GM12878 (cell line): Measurements from ENCODE around the gene ZNF106. TPM values are rescaled to one million over a fixed set of nuclear protein-coding genes. Genes with fewer than 3 reads are reported as not detected.

Experiments used
- ATAC-seq: fragments of 200-7000 bp; cut with Tn5 transposase; 3 replicates; pipeline ENCODE4 v1.9.1; 2020; ENCODE audit warnings: mild to moderate bottlenecking, moderate library complexity
- BruUV-seq: library from RNA; stranded (reverse); fragments of 400-500 nt; replicated peaks from 2 replicates; lab custom pipeline; 2021; lab: Mats Ljungman, UMichigan
- CTCF ChIA-PET: fragments of 300-600 bp; sonication (Branson Sonifier 250); formaldehyde crosslinking; extraction: SDS; loops from one replicate; lab custom pipeline; 2021; ENCODE audit warnings: inconsistent platforms; lab: Yijun Ruan, JAX
- POLR2A ChIA-PET: fragments of 350-600 bp; formaldehyde crosslinking; extraction: SDS; loops from one replicate; lab custom pipeline; 2021; ENCODE audit warnings: inconsistent platforms; lab: Charles Lee
- RAD21 ChIA-PET: fragments of 300-600 bp; sonication (Branson Sonifier 250); formaldehyde crosslinking; loops from one replicate; lab custom pipeline; 2023; ENCODE audit warnings: antibody characterized with exemption; ENCODE audit not compliant: unreplicated experiment; lab: Charles Lee
- SMC1A ChIA-PET: fragments of 300-600 bp; sonication (Branson Sonifier 250); formaldehyde crosslinking; loops from one replicate; lab custom pipeline; 2023; ENCODE audit not compliant: unreplicated experiment, uncharacterized antibody; lab: Charles Lee
- DNase-seq: peaks from one replicate; pipeline ENCODE4 v3.0.0-alpha.2; 2011; ENCODE audit warnings: low read depth, low spot score
- FAIRE-seq: peaks from 3 replicates; lab custom pipeline; 2011; peaks lifted over from hg19 to GRCh38; lab: Jason Lieb, UNC
- H2AFZ ChIP-seq: 2 replicates; pipeline ENCODE4 v1.6.0; 2011; ENCODE audit warnings: low read depth, low read length, control low read depth; ENCODE audit not compliant: control insufficient read depth
- H3K27ac ChIP-seq: 2 replicates; pipeline ENCODE4 v1.5.1; 2011; ENCODE audit warnings: control low read depth; ENCODE audit not compliant: control insufficient read depth, insufficient read depth
- H3K27me3 ChIP-seq, 2 experiments: replicated peaks in 1 of 2; 2 replicates each; pipeline versions ENCODE4 v1.6.0 to v1.6.1; 2011; ENCODE audit warnings: low read length in 1 of 2; ENCODE audit not compliant: control insufficient read depth in 2 of 2, insufficient read depth in 2 of 2
- H3K36me3 ChIP-seq, 2 experiments: 2 replicates each; pipeline ENCODE4 v1.5.1; 2011; ENCODE audit warnings: low read length in 1 of 2; ENCODE audit not compliant: control insufficient read depth in 2 of 2, insufficient read depth in 2 of 2
- H3K4me1 ChIP-seq: 2 replicates; pipeline ENCODE4 v1.6.1; 2011; ENCODE audit warnings: mild to moderate bottlenecking, low read length, moderate library complexity, mixed read lengths; ENCODE audit not compliant: control insufficient read depth, insufficient read depth
- H3K4me2 ChIP-seq: 2 replicates; pipeline ENCODE4 v1.6.0; 2011; ENCODE audit warnings: control low read depth; ENCODE audit not compliant: control insufficient read depth, insufficient read depth
- H3K4me3 ChIP-seq: fragments of 200-600 bp; sonication (generic); 2 replicates; pipeline ENCODE4 v1.5.1; 2016
- H3K79me2 ChIP-seq: 2 replicates; pipeline ENCODE4 v1.6.0; 2011; ENCODE audit warnings: low read length; ENCODE audit not compliant: control insufficient read depth, insufficient read depth
- H3K9ac ChIP-seq: 2 replicates; pipeline ENCODE4 v1.8.0; 2011; ENCODE audit warnings: low read length, control low read depth, mixed read lengths; ENCODE audit not compliant: control insufficient read depth, insufficient read depth
- H3K9me3 ChIP-seq: replicated peaks from 3 replicates; pipeline ENCODE4 v1.5.1; 2011; ENCODE audit warnings: mild to moderate bottlenecking, low read length; ENCODE audit not compliant: control insufficient read depth, insufficient read depth
- H4K20me1 ChIP-seq: 2 replicates; pipeline ENCODE4 v1.6.0; 2011; ENCODE audit not compliant: control insufficient read depth, insufficient read depth
- BCL11A ChIP-seq: IDR thresholded peaks from 2 replicates; pipeline ENCODE4 v1.6.1; 2011; ENCODE audit warnings: low read depth, low read length
- CHD4 ChIP-seq: fragments of 200-600 bp; sonication (generic); IDR thresholded peaks from 2 replicates; pipeline ENCODE4 v1.6.1; 2016; ENCODE audit warnings: mild to moderate bottlenecking
- MTA3 ChIP-seq: IDR thresholded peaks from 2 replicates; pipeline ENCODE4 v1.6.1; 2012; ENCODE audit warnings: low read length, inconsistent platforms, borderline replicate concordance
- NR2C1 ChIP-seq: fragments of 450-650 bp; IDR thresholded peaks from 2 replicates; pipeline ENCODE4 v1.6.1; 2017; ENCODE audit warnings: antibody characterized with exemption, mild to moderate bottlenecking, moderate library complexity
- PAX5 ChIP-seq: IDR thresholded peaks from 2 replicates; pipeline ENCODE4 v1.6.1; 2011; ENCODE audit warnings: low read depth, low read length, borderline replicate concordance
- PAX8 ChIP-seq: fragments of 450-650 bp; IDR thresholded peaks from 2 replicates; pipeline ENCODE4 v1.6.1; 2017; ENCODE audit warnings: mild to moderate bottlenecking, moderate library complexity
- POLR2A ChIP-seq: IDR thresholded peaks from 2 replicates; pipeline ENCODE4 v1.6.1; 2011; ENCODE audit warnings: low read depth, mild to moderate bottlenecking, low read length
- POLR2AphosphoS5 ChIP-seq: IDR thresholded peaks from 2 replicates; pipeline ENCODE4 v1.6.1; 2011; ENCODE audit warnings: mild to moderate bottlenecking, low read length, inconsistent platforms
- RELA ChIP-seq: fragments of 450-650 bp; IDR thresholded peaks from 2 replicates; pipeline ENCODE4 v1.8.0; 2014; ENCODE audit warnings: borderline replicate concordance; ENCODE audit not compliant: partially characterized antibody
- SIX5 ChIP-seq: IDR thresholded peaks from 2 replicates; pipeline ENCODE4 v1.6.1; 2011; ENCODE audit warnings: mild to moderate bottlenecking, low read depth, low read length, moderate library complexity; ENCODE audit not compliant: severe bottlenecking
- SPI1 ChIP-seq: IDR thresholded peaks from 2 replicates; pipeline ENCODE4 v1.6.1; 2011; ENCODE audit warnings: low read depth, mild to moderate bottlenecking, low read length, moderate library complexity, borderline replicate concordance; ENCODE audit not compliant: insufficient read depth
- SREBF1 ChIP-seq: IDR thresholded peaks from 2 replicates; pipeline ENCODE4 v1.6.1; 2012; ENCODE audit warnings: mild to moderate bottlenecking, low read length
- TCF12 ChIP-seq: IDR thresholded peaks from 2 replicates; pipeline ENCODE4 v1.6.1; 2011; ENCODE audit warnings: low read depth, mild to moderate bottlenecking, low read length
- USF1 ChIP-seq: IDR thresholded peaks from 2 replicates; pipeline ENCODE4 v1.6.1; 2011; ENCODE audit warnings: borderline replicate concordance, low read depth, mild to moderate bottlenecking, moderate library complexity, mixed read lengths, low read length; ENCODE audit not compliant: insufficient read depth; ENCODE audit errors: extremely low read length
- ZBTB33 ChIP-seq: fragments of 450-650 bp; IDR thresholded peaks from 2 replicates; pipeline ENCODE4 v1.6.1; 2017; ENCODE audit warnings: mild to moderate bottlenecking
- ZNF217 ChIP-seq: fragments of 450-650 bp; IDR thresholded peaks from 2 replicates; pipeline ENCODE4 v1.6.1; 2017; ENCODE audit warnings: antibody characterized with exemption, mild to moderate bottlenecking
- ZNF384 ChIP-seq: IDR thresholded peaks from 2 replicates; pipeline ENCODE4 v1.6.1; 2012; ENCODE audit warnings: low read depth, mild to moderate bottlenecking, low read length, improper control_type of control experiment, borderline replicate concordance
- WGBS: methylation state at CpG from one replicate; pipeline ENCODE4 v1.1.6; 2016; ENCODE audit warnings: low lambda C conversion rate; ENCODE audit not compliant: insufficient replicate concordance, insufficient coverage; ENCODE audit errors: missing lambda C conversion rate; 5-methylcytosine and 5-hydroxymethylcytosine counted together
- in situ Hi-C: fragments of 300-500 bp; cut with MboI; formaldehyde crosslinking; loops from 9 replicates; pipeline ENCODE4 v1.14.3; 2018; ENCODE audit warnings: mixed read lengths
- intact Hi-C: fragments of 100-400 bp; cut with micrococcal nuclease; formaldehyde crosslinking; loops from one replicate; pipeline ENCODE4 v1.14.2; 2022; ENCODE audit not compliant: unreplicated experiment
- polyA plus RNA-seq, 11 experiments: library from polyadenylated mRNA; depleted of rRNA in 4 of 11; unstranded in 6 of 11; stranded (reverse) in 5 of 11; fragments of >200 nt; fragmentation: Nextera tagmentation in 4 of 11; fragmentation: Illumina TruSeq in 1 of 11; extraction: Ambion mirVana in 4 of 11; extraction: Trizol in 1 of 11; gene quantifications; 1 replicate in 1 of 11; 2 replicates in 10 of 11; pipeline versions ENCODE4 v1.2.1 to v1.2.3, GENCODE V29; 2011 to 2016; ENCODE audit warnings: inconsistent platforms in 2 of 11, missing spikeins in 2 of 11, low read depth in 1 of 11
- total RNA-seq, 4 experiments: library from RNA; depleted of rRNA in 3 of 4; stranded (reverse); fragments of >200 nt in 3 of 4; fragmentation: Illumina TruSeq in 1 of 4; extraction: Trizol in 1 of 4; gene quantifications; 2 replicates each; pipeline versions ENCODE4 v1.2.1 to v1.2.3, GENCODE V29; 2013 to 2021
- TF ChIP-seq, protein P1 (sequence below): fragments of 450-650 bp; IDR thresholded peaks from 2 replicates; pipeline ENCODE4 v1.6.1; 2017; ENCODE audit warnings: borderline replicate concordance

The ZNF106 gene
- total and polyA plus RNA-seq, 10 of the 15 experiments (the other 5 are each of a cell fraction or from before 2014, with no cell fraction given), result 10.7 to 45.3 (median 32.5) TPM

DNA sequence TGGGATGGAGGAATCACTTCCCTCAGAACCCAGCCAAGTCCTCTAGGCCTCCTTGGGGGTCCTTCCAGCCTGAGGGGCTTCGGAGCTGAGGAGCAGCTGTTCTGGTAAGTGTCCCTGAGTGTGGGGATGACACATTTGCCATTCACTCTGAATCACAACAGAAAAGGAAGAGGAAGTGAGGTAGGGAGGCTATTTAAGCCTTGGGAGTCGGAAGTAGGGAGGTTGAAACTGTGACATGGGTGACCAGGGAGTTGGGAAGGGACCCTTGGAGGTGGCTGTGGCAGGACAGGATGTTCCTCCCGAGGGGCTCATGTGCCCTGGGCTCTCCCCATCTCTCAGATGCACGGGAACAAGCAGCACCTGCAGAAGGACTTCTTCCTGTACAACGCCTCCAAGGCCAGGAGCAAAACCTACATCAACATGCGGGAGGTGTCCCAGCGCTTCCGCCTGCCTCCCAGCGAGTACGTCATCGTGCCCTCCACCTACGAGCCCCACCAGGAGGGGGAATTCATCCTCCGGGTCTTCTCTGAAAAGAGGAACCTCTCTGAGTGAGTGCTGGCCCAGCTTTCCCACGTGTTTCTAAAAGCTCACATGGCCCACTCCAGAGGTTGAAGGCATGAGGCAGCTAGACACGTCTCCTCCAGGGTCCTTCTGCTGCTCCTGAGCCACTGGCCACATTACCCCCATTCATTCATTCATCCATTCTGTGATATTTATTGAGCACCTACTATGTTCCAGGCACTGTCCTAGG, 88.3 kb downstream of the ZNF106 start (continued):
- TF ChIP-seq ZNF384 (no peak), MTA3 (no peak), PAX8 (no peak), SIX5 (no peak), SREBF1 (no peak)

DNA sequence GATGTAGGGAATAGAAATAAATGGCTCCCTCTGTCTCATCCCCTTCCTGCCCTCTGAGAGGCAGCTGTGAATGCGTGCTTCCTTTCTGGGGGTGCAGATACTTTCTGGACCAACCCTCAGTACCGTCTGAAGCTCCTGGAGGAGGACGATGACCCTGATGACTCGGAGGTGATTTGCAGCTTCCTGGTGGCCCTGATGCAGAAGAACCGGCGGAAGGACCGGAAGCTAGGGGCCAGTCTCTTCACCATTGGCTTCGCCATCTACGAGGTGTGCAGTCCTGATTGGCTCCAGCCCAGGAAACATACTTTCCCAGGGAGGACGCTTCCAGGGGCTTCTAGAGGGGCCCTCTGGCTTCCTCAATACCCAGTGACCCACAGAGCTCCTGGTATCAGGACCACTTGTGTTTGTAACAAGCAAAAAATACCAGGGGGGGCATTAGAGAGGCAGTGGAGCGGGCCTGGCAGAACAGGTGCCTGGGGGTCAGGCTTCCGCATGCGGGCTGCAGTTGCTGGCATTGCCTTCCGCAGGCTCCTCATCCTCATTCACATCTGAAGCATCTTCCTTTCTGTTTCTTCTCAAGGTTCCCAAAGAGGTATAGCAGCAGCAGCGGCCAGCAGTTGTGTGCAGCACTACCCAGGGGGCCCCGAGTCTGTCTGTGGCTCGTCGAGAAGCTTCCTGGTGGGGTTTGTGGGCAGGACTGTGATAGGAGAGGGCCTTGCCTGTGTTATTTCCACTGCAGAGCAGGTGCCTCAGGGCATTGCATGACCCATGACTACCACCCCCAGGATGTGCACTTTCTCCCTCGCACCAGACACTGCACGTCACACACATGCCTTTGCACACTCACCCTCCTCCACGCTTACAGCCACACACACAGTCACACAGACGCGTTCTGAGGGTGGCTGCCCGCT, 89.1 kb downstream of the ZNF106 start:
- in situ Hi-C loops (no loop called here), intact Hi-C loops (no loop called here)
- Histone ChIP-seq H3K9ac (no peak overlapping the region), H3K4me2 (peak overlapping the region; percentile 50), H3K27me3 (no peaks in the 10 kb centered on the region), H3K79me2 (no peaks in the 10 kb centered on the region), H3K4me3 (no peak overlapping the region), H4K20me1 (no peaks in the 10 kb centered on the region), H3K4me1 (peaks cover 14% of the 10 kb centered on the region), H3K27ac (no peak overlapping the region; the same call in 1 of the 2 replicates), H3K36me3 (no peaks in the 10 kb centered on the region), H3K9me3 (no peaks in the 10 kb centered on the region; the same call in 2 of the 3 replicates), H2AFZ (peak overlapping the region; percentile 74)
- ChIA-PET RAD21 (no interaction called here), SMC1A (interaction anchor here (0.5 to 2.1 kb wide), 4 partner anchors 11 to 270 kb away, joined by 3 to 4 read pairs (median 4); no protein-coding TSS in a partner anchor), CTCF (interaction anchor here (1.1 to 1.5 kb wide), 3 partner anchors 8 to 17 kb away, joined by 3 to 8 read pairs (median 4); no protein-coding TSS in a partner anchor), POLR2A (interaction anchor here (0.6 kb wide), 1 partner anchor 67 kb away, joined by 4 read pairs; no protein-coding TSS in a partner anchor)
- DNase-seq (no peak), FAIRE-seq (no peak), ATAC-seq (peak; percentile 96)
- no TSS peak for BruUV-seq
- 87% methylated on average over 24 of the region's 24 CpGs for WGBS
- TF ChIP-seq NR2C1 (peak; percentile 82), ZBTB33 (no peak), ZNF217 (no peak), TCF12 (no peak), USF1 (no peak), POLR2A (0 out of 2 replicates have a peak, but pooled peaks have one; percentile 26), RELA (no peak), POLR2AphosphoS5 (peak; percentile 62; the same call in 1 of the 2 replicates), SPI1 (no peak), CHD4 (no peak), BCL11A (no peak), PAX5 (no peak)
- TF ChIP-seq, protein P1, sequence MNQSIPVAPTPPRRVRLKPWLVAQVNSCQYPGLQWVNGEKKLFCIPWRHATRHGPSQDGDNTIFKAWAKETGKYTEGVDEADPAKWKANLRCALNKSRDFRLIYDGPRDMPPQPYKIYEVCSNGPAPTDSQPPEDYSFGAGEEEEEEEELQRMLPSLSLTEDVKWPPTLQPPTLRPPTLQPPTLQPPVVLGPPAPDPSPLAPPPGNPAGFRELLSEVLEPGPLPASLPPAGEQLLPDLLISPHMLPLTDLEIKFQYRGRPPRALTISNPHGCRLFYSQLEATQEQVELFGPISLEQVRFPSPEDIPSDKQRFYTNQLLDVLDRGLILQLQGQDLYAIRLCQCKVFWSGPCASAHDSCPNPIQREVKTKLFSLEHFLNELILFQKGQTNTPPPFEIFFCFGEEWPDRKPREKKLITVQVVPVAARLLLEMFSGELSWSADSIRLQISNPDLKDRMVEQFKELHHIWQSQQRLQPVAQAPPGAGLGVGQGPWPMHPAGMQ, result no peak
